ENCODE measurements around the gene INSM2. TPM values are rescaled to one million over a fixed set of nuclear protein-coding genes. Genes with fewer than 3 reads are reported as not detected.

INSM2 gene
- total and polyA plus RNA-seq, 2 of the 13 experiments (the other 11 are each of a cell fraction or from before 2014, with no cell fraction given) = not detected

GRCh38 chr14:35533357-35534207 is at the start of gene INSM2 (continued):
- TF ChIP-seq ZBED4 (CRISPR knock-in tag; IDR thresholded peaks at IDR 0.05; ENCODE audit: borderline replicate concordance) = 0 out of 2 replicates have a peak, but pooled peaks have one; percentile 4
- TF ChIP-seq KDM3A (CRISPR knock-in tag; IDR thresholded peaks at IDR 0.05; ENCODE audit: low read depth) = peak; percentile 40
- no peak for TF ChIP-seq ASH2L (IDR thresholded peaks at IDR 0.05; ENCODE audit: insufficient read length, low read depth, low read length)
- peak; percentile 65; the same call in 1 of the 2 replicates for TF ChIP-seq SOX13 (IDR thresholded peaks at IDR 0.05)
- no peak; a peak in 1 of 4 replicates for TF ChIP-seq SOX13 (CRISPR knock-in tag; conservative IDR thresholded peaks at IDR 0.05 in 1 of 2, IDR thresholded peaks at IDR 0.05 in 1 of 2)
- no peak for TF ChIP-seq CHD4 (IDR thresholded peaks at IDR 0.05; ENCODE audit: borderline replicate concordance, low read length)
- TF ChIP-seq ZNF652 (CRISPR knock-in tag; IDR thresholded peaks at IDR 0.05; ENCODE audit: borderline replicate concordance, low read depth) = no peak
- TF ChIP-seq NFIB (CRISPR knock-in tag; IDR thresholded peaks at IDR 0.05; ENCODE audit: borderline replicate concordance) = no peak; the same call in 1 of the 2 replicates
- TF ChIP-seq, protein P1, sequence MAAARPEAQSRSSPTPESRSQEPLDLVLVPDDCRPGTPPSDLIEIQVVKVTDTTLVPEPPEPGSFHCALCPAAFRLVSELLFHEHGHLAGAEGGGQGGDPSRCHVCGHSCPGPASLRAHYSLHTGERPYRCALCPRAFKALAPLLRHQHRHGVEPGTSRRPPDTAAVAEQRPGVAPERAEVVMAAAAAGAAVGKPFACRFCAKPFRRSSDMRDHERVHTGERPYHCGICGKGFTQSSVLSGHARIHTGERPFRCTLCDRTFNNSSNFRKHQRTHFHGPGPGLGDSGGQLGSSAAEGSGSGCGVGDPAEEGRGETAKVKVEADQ (CRISPR knock-in tag; IDR thresholded peaks at IDR 0.05; ENCODE audit: borderline replicate concordance) = 0 out of 2 replicates have a peak, but pooled peaks have one; percentile 49
- peak; percentile 82 for TF ChIP-seq HNRNPK (IDR thresholded peaks at IDR 0.05; ENCODE audit: low read depth, low read length, poor library complexity, severe bottlenecking)
- no peak for TF ChIP-seq ZNF615 (CRISPR knock-in tag; IDR thresholded peaks at IDR 0.05; ENCODE audit: borderline replicate concordance)
- TF ChIP-seq ZNF460 (CRISPR knock-in tag; IDR thresholded peaks at IDR 0.05; ENCODE audit: borderline replicate concordance) = no peak
- 0 out of 2 replicates have a peak, but pooled peaks have one; percentile 54 for TF ChIP-seq ZBTB42 (CRISPR knock-in tag; IDR thresholded peaks at IDR 0.05)
- peak; percentile 81 for TF ChIP-seq ZNF691 (CRISPR knock-in tag; IDR thresholded peaks at IDR 0.05; ENCODE audit: borderline replicate concordance, low read depth)
- 0 out of 2 replicates have a peak, but pooled peaks have one; percentile 54 for TF ChIP-seq KAT7 (CRISPR knock-in tag; IDR thresholded peaks at IDR 0.05; ENCODE audit: borderline replicate concordance)
- no peak for TF ChIP-seq ZKSCAN1 (IDR thresholded peaks at IDR 0.05; ENCODE audit: low read length)
- TF ChIP-seq ZNF713 (CRISPR knock-in tag; IDR thresholded peaks at IDR 0.05) = no peak; the same call in 1 of the 2 replicates
- TF ChIP-seq PBX3 (CRISPR knock-in tag; IDR thresholded peaks at IDR 0.05; ENCODE audit: borderline replicate concordance) = 0 out of 2 replicates have a peak, but pooled peaks have one; percentile 82
- peak; percentile 43; the same call in 1 of the 2 replicates for TF ChIP-seq ZNF614 (CRISPR knock-in tag; IDR thresholded peaks at IDR 0.05; ENCODE audit: borderline replicate concordance)
- peak; percentile 99 for TF ChIP-seq ZNF776 (CRISPR knock-in tag; IDR thresholded peaks at IDR 0.05)
- TF ChIP-seq ZKSCAN8 (CRISPR knock-in tag; IDR thresholded peaks at IDR 0.05; ENCODE audit: borderline replicate concordance) = no peak; the same call in 1 of the 2 replicates
- TF ChIP-seq NFIC (IDR thresholded peaks at IDR 0.05; ENCODE audit: low read length) = no peak

Data from HepG2 (cell line).